GM21447 (cell line): ENCODE measurements around the gene RBL1.
"Not testable (repeated sequence)": the region's sequence is repeated elsewhere in the genome, so short reads cannot be mapped to it uniquely, and the experiment has no call there.

Source experiments
- ATAC-seq: cut with Tn5 transposase; IDR thresholded peaks from one replicate; pipeline ENCODE4 v1.9.1; 2021; ENCODE audit not compliant: unreplicated experiment

Gene RBL1

GRCh38 chr20:36997121-36997520, 98.7 kb downstream of the RBL1 start:
- no peak for ATAC-seq

- ATAC-seq: not testable (repeated sequence)
Observed at GRCh38 chr20:36994221-36994620, 101.6 kb downstream of the RBL1 start.

- ATAC-seq: no peak
Observed at GRCh38 chr20:36992802-36993334, 102.9 kb downstream of the RBL1 start.

GRCh38 chr20:36991703-36992102, 104.1 kb downstream of the RBL1 start:
- ATAC-seq: no peak

- ATAC-seq: no peak
Observed at GRCh38 chr20:36989797-36990196, 106.0 kb downstream of the RBL1 start.

GRCh38 chr20:36988494-36988966, 107.3 kb downstream of the RBL1 start:
- ATAC-seq: no peak

- ATAC-seq: no peak
Observed at GRCh38 chr20:36984257-36984638, 111.5 kb downstream of the RBL1 start.

GRCh38 chr20:36975099-36975818, 120.5 kb downstream of the RBL1 start:
- no peak for ATAC-seq

GRCh38 chr20:36974660-36975059, 121.1 kb downstream of the RBL1 start:
- no peak for ATAC-seq

- no peak for ATAC-seq
Observed at GRCh38 chr20:36971103-36971502, 124.7 kb downstream of the RBL1 start.

GRCh38 chr20:36969478-36970186, 126.2 kb downstream of the RBL1 start:
- ATAC-seq: no peak

GRCh38 chr20:36969051-36969450, 126.7 kb downstream of the RBL1 start:
- no peak for ATAC-seq

- no peak for ATAC-seq
Observed at GRCh38 chr20:36967636-36968035, 128.2 kb downstream of the RBL1 start.

- ATAC-seq: not testable (repeated sequence)
Observed at GRCh38 chr20:36966965-36967364, 128.8 kb downstream of the RBL1 start.

- ATAC-seq: not testable (repeated sequence)
Observed at GRCh38 chr20:36962354-36962941, 133.3 kb downstream of the RBL1 start.

GRCh38 chr20:36959242-36959641, 136.6 kb downstream of the RBL1 start:
- no peak for ATAC-seq

GRCh38 chr20:36957875-36958667, 137.7 kb downstream of the RBL1 start:
- ATAC-seq: no peak

GRCh38 chr20:36956674-36957073, 139.1 kb downstream of the RBL1 start:
- no peak for ATAC-seq

GRCh38 chr20:36956016-36956415, 139.8 kb downstream of the RBL1 start:
- ATAC-seq: no peak

- ATAC-seq: no peak
Observed at GRCh38 chr20:36951979-36952738, 143.6 kb downstream of the RBL1 start.
